Progenitor cell of endocrine pancreas (in vitro differentiated cells): ENCODE data around the gene LRP1B. TPM values are rescaled to one million over a fixed set of nuclear protein-coding genes. Genes with fewer than 3 reads are reported as not detected.

ENCODE experiments used
- DNase-seq: peaks from one replicate; pipeline ENCODE4 v3.0.0; 2021; ENCODE audit warnings: low spot score; ENCODE audit not compliant: unreplicated experiment
- H3K27ac Mint-ChIP-seq: 2 replicates; pipeline ENCODE4 v1.8.0; 2021; ENCODE audit warnings: mild to moderate bottlenecking, moderate library complexity, mixed read lengths
- H3K27me3 Mint-ChIP-seq: 2 replicates; pipeline ENCODE4 v1.8.0; 2021; ENCODE audit warnings: mixed read lengths
- H3K36me3 Mint-ChIP-seq: 2 replicates; pipeline ENCODE4 v1.8.0; 2022; ENCODE audit warnings: mixed read lengths; ENCODE audit not compliant: insufficient read depth
- H3K4me1 Mint-ChIP-seq: 2 replicates; pipeline ENCODE4 v1.8.0; 2021; ENCODE audit warnings: low read depth, mixed read lengths
- H3K4me3 Mint-ChIP-seq: 2 replicates; pipeline ENCODE4 v1.8.0; 2021; ENCODE audit warnings: low read depth, mild to moderate bottlenecking, moderate library complexity, mixed read lengths
- H3K9me3 Mint-ChIP-seq: 2 replicates; pipeline ENCODE4 v1.8.0; 2021; ENCODE audit warnings: low read depth, mixed read lengths
- total RNA-seq: library from RNA; stranded (reverse); gene quantifications from 2 replicates; pipeline ENCODE4 v1.2.1, GENCODE V29; 2021
- TF ChIP-seq, protein P1 (sequence below): fragments of 200-600 bp; sonication (generic); IDR thresholded peaks from one replicate; pipeline ENCODE4 v1.5.0; 2021; ENCODE audit warnings: antibody characterized with exemption, mild to moderate bottlenecking; ENCODE audit not compliant: unreplicated experiment

LRP1B gene
- total RNA-seq, 1 donor from 2014 or later: 0.57 TPM

- Mint-ChIP-seq H3K36me3 (no peaks in the 10 kb centered on the region), H3K9me3 (no peaks in the 10 kb centered on the region), H3K4me1 (no peaks in the 10 kb centered on the region), H3K27ac (no peak overlapping the region), H3K27me3 (no peaks in the 10 kb centered on the region), H3K4me3 (no peak overlapping the region)
- TF ChIP-seq, protein P1, sequence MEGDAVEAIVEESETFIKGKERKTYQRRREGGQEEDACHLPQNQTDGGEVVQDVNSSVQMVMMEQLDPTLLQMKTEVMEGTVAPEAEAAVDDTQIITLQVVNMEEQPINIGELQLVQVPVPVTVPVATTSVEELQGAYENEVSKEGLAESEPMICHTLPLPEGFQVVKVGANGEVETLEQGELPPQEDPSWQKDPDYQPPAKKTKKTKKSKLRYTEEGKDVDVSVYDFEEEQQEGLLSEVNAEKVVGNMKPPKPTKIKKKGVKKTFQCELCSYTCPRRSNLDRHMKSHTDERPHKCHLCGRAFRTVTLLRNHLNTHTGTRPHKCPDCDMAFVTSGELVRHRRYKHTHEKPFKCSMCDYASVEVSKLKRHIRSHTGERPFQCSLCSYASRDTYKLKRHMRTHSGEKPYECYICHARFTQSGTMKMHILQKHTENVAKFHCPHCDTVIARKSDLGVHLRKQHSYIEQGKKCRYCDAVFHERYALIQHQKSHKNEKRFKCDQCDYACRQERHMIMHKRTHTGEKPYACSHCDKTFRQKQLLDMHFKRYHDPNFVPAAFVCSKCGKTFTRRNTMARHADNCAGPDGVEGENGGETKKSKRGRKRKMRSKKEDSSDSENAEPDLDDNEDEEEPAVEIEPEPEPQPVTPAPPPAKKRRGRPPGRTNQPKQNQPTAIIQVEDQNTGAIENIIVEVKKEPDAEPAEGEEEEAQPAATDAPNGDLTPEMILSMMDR: no peak
- DNase-seq: no peak
These were observed 1665.5 kb downstream of the LRP1B start for GRCh38 chr2:140465301-140465700.

- Mint-ChIP-seq H3K4me1 (no peaks in the 10 kb centered on the region), H3K36me3 (no peaks in the 10 kb centered on the region), H3K9me3 (no peaks in the 10 kb centered on the region), H3K4me3 (no peak overlapping the region), H3K27me3 (no peaks in the 10 kb centered on the region), H3K27ac (no peak overlapping the region)
- TF ChIP-seq, protein P1: no peak
- no peak for DNase-seq
These were observed 1667.8 kb downstream of the LRP1B start for GRCh38 chr2:140462990-140463389.

GRCh38 chr2:140457483-140457882 is 1673.3 kb downstream of the LRP1B start:
- DNase-seq: no peak
- Mint-ChIP-seq H3K4me1 (peaks cover 3% of the 10 kb centered on the region), H3K27ac (no peak overlapping the region), H3K9me3 (no peaks in the 10 kb centered on the region), H3K4me3 (no peak overlapping the region), H3K27me3 (no peaks in the 10 kb centered on the region), H3K36me3 (no peaks in the 10 kb centered on the region)
- TF ChIP-seq, protein P1: no peak

DNA sequence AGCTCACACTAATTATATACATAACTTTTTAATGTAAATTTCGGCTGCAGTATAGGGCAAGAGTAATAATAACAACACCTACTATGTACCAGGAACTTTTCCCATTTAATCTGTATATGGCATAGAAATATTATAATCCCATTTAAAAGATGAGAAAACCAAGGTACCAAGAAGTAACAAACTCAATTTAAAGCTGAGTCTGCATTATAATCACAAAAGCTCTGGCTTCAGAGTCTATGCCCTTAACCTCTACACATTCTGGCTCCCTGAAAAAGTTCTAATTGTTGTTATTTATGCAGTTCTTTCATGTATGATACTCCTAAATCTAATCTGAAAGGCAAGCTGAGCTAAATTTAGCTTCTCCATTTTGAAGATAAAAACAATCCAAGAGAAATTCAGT is 1675.5 kb downstream of the LRP1B start:
- Mint-ChIP-seq H3K36me3 (no peaks in the 10 kb centered on the region), H3K27ac (no peak overlapping the region), H3K4me1 (peaks cover 3% of the 10 kb centered on the region), H3K4me3 (no peak overlapping the region), H3K9me3 (no peaks in the 10 kb centered on the region), H3K27me3 (no peaks in the 10 kb centered on the region)
- TF ChIP-seq, protein P1: no peak
- no peak for DNase-seq

DNA sequence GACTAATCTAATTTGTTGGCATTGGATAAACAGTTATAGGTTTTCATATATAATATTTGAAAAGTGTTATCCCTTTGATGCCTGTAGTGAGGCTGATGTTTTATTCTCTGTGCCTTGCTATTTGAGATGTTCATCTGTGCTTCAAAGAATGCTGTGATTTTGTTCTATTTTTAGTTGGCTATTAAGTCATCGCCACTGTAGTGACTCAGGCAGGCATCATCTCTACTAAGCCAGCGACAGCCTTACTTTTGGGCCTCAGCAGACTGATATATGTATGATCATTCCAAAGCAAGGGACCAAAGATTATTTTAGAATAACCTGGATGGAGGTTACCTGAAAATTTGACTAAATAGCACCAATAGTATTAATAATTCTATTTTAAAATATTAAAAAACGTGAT is 1676.1 kb downstream of the LRP1B start:
- no peaks in the 10 kb centered on the region for H3K9me3 Mint-ChIP-seq
- no peaks in the 10 kb centered on the region for H3K36me3 Mint-ChIP-seq
- no peak for DNase-seq
- H3K4me3 Mint-ChIP-seq: no peak overlapping the region
- H3K27ac Mint-ChIP-seq: no peak overlapping the region
- H3K27me3 Mint-ChIP-seq: no peaks in the 10 kb centered on the region
- peaks cover 3% of the 10 kb centered on the region for H3K4me1 Mint-ChIP-seq
- TF ChIP-seq, protein P1: no peak
